Dedifferentiated amniotic fluid mesenchymal stem cell (primary cell): ENCODE measurements around the gene NLGN1.
A peak's percentile ranks its signal among the peaks of the same experiment; 100 is the strongest.

Experiments
- DNase-seq: peaks from one replicate; pipeline ENCODE4 v3.0.0-alpha.2; 2016; ENCODE audit errors: extremely low spot score

NLGN1 gene

GRCh38 chr3:173755161-173755560, 357.6 kb downstream of the NLGN1 start:
- no peak for DNase-seq

DNA sequence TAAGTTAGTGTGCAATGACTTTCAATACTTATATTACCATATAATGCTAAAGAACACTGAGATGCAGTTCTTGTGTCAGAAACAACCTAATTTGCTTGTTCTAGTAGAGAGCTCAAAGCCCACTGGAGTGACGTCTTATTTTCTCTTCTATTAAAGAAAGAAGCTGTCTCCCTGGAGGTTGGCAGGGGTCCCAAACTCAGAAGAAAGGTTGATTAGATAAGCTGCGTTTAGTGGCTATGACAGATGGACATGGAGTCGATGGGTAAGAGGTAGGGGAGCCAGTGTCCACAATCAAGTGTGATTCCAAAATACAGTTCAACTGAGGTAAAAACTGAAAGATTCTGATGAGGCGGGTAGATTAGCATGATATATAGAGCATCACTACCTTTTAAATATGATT, 363.6 kb downstream of the NLGN1 start:
- no peak for DNase-seq

- DNase-seq, result no peak
Measured at GRCh38 chr3:173762501-173762900, 365.0 kb downstream of the NLGN1 start.

GRCh38 chr3:173770011-173770410, 372.5 kb downstream of the NLGN1 start:
- DNase-seq, result peak; percentile 29

- DNase-seq, result no peak
Measured at GRCh38 chr3:173770796-173771573, 373.4 kb downstream of the NLGN1 start.

DNA sequence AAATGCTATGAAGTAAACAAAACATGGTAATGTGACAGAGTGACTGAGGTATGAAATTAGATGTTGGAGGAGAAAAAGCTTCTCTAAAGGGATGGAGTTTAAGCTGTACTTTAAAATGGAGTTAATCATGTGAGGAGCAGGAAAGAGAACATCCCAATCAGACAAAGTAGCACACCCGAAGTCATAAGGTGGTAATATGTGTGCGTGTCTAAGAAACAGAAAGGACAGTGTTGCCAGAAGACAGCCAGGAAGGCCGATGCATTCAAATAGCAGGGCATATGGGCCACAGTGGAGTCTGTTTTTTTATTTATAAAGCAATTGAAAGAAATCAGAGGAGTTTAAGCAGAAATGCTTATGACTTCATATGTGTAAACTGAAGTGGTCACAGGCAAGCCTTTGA, 376.3 kb downstream of the NLGN1 start:
- DNase-seq, result no peak

DNA sequence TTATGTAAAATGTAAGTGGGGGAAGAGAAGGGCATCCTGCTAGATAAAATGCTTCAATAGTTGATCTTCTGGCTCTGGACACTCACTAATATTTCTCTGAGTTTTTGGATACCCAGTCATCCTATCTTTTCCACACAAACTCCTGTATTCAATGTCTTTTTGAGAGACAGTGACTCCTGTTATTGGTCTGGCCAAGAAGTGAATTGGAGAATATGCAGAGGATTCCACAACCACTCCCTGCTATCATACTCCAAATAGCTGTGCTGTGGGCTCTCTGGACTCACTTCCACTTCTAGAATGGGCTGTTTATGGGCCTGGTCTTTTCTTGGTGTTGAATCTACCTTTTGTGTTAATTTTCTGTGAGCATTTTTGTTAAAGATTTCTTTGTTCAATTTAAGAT, 376.8 kb downstream of the NLGN1 start:
- DNase-seq, result no peak

- no peak for DNase-seq
Measured at GRCh38 chr3:173778251-173778650, 380.7 kb downstream of the NLGN1 start.

DNA sequence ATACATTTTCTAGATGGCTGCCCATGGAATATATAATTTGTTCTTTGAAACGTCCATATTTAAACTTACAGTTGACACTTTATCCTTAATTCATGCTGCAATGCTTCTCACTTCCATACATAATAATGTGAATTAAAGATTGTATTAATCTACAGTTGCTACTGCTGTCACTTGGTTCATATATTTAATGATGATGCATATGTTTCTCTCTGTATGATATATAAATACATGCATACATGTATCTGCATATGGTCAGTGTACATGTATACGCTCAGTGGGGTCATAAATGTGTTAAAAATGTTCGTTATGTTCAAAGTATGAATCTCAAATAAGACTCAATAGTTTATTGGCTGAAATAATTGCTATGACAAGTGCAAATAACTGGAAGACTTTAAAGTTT, 382.5 kb downstream of the NLGN1 start:
- no peak for DNase-seq

- no peak for DNase-seq
Measured at GRCh38 chr3:173785004-173785403, 387.5 kb downstream of the NLGN1 start.

DNA sequence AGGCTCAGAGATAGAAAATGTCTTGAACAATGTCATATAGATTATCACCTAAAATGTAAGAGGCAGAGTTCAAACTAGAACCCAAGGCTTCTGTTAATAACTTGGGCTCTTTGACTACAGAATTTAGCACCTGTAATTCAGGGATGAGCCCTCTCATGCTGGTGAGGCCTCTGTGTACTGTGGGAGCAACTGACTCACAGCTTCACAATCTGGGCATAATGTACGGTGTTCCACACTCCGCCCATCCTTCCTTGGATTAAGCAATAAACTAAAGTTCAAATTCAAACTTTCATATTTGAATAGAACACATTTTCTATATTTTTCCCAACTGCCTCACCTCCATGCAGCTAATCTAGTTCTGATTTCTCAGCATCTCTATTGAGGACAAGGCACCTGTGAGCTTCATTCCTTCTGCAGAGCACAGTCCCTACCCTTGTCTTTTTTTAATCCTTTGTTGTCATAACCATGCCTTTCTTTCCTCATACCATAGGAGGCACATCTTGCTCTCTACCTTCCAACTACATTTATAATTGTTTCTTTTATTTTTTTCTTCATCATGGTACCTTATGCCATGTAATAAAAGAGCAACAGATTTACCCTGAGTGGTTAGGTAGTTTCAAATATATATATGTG, 392.1 kb downstream of the NLGN1 start:
- DNase-seq, result no peak

- DNase-seq, result no peak
Measured at GRCh38 chr3:173793963-173794362, 396.4 kb downstream of the NLGN1 start.

GRCh38 chr3:173796405-173796804, 398.9 kb downstream of the NLGN1 start:
- no peak for DNase-seq

DNA sequence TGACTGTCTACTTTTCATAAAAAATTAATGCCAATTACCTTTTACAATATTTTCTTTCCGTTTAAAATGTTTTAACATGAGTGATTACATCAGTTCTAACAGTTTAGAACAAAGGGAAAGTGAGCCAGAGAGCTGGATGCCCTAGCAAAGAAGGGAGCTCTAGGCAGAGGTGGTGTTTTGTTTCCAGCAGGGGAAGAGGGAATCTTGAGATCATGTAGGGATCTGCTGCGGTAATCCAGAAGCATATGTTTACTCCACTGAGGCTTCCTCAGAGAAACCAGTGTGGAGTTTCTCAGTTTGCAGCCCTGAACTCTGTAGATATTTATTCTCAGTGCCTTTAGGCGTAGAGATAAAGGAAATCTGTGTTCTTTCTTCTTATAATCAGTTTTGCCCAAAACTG, 399.3 kb downstream of the NLGN1 start:
- no peak for DNase-seq

DNA sequence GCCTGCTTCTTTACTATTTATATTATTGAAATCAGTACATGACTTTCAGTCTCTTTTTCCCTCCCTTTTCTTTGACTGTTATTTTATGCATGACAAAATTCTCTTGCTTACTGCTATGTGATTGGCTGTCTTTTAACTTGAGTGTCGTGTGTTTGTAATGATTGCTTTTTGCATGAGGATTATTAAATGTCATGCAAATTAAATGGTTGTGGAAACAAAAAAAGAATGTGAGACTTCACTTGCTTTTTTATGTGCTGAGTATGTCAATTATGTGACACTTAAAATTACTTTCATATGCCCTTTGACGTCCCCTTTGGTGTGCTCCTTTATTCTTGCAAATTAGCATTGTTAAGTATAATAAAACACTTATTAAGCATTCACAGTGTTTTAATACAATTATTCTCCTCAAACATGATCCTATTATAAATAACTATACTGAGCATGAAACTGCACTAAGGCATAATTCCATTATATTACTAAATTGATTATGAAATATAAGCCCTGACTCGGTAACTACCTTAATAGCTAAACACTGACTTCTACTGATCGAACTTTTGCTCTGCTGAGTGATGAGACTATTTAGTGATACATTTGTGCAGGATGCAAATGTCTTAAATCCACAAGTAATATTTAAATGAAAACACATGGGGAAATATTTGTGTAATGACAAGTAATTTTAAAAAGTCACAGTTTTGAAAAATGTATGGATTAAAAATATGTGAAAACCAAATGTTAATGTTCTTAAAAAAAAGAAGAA, 401.7 kb downstream of the NLGN1 start:
- DNase-seq, result no peak

DNA sequence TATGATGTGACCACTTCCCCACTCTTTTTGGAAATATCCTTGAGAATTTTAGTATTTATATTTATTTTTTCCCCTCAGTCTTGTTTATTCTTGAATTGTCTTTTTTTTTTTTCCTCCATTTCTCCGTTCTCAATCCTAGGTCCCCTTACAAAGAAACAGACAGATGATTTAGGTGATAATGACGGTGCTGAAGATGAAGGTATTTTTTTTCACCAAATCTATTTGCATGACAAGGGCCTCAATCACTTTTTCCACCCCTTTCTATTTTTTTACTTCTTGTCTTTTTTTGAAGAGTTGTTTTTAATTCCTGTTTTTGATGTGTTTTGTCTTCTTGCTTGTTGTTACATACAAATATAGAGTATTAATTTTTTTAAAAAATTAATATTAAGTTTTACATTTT, 402.6 kb downstream of the NLGN1 start:
- DNase-seq, result no peak

DNA sequence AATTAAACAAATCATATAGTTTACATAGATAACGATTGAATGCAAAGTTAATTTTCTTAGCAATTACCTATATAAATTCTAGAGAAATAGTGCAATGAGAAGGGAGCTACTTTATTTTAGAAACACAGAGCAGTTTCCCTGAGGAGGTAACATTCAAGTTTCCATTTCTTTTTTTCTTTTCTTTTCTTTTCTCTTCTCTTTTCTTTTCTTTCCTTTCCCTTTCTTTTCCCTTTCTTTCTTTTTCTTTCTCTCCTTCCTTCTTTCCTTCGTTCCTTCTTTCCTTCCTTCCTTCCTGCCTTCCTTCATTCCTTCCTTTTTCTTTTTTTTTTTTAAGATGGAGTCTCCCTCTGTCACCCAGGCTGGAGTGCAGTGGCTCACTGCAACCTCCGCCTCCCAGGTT, 417.3 kb downstream of the NLGN1 start:
- DNase-seq, result no peak

GRCh38 chr3:173819368-173819767, 421.8 kb downstream of the NLGN1 start:
- no peak for DNase-seq

DNA sequence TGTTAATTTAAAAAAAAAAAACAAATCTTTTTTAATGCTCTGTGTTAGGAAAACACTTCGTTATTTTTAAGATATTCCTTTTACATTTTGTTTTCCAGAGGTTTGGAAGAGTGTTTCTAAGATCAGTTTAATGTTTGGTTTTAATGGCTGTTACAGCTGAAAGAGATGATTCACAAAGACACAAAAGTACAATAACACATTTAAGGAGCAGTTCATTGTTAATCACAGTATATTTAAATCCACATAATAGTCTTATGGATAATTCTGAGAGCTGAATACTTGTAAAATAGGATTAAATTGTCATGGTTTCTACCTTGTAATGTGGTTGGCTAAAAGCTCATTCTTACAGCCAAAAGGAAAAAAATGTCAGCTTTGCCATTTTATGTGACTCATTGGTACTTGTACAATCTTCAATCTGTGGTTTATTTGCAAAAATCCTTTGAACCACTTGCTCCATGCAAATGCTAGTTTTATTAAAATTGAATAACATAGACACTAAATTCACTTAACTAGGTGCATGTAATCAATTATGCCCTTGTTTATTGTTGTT, 426.4 kb downstream of the NLGN1 start:
- DNase-seq, result no peak

DNA sequence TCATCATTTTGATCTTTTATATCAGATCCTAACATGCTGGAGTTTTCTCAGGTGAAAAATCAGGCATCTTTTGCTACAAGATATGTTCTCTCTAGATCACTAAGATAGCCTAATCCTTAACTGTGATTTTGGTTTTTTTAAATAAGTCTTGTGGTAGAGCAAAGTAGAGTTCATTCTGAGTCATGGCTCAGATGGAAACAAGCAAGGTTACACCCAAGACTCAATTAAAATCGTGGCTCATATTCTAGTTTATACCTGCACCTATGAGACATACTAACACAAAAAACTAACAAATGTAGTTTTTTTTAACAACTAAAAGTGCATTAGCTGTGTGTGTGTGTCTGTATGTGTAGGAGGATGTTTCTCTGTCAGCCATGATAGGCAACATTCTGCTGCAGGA, 428.2 kb downstream of the NLGN1 start:
- DNase-seq, result no peak

- no peak for DNase-seq
Measured at GRCh38 chr3:173826416-173826815, 428.9 kb downstream of the NLGN1 start.

DNA sequence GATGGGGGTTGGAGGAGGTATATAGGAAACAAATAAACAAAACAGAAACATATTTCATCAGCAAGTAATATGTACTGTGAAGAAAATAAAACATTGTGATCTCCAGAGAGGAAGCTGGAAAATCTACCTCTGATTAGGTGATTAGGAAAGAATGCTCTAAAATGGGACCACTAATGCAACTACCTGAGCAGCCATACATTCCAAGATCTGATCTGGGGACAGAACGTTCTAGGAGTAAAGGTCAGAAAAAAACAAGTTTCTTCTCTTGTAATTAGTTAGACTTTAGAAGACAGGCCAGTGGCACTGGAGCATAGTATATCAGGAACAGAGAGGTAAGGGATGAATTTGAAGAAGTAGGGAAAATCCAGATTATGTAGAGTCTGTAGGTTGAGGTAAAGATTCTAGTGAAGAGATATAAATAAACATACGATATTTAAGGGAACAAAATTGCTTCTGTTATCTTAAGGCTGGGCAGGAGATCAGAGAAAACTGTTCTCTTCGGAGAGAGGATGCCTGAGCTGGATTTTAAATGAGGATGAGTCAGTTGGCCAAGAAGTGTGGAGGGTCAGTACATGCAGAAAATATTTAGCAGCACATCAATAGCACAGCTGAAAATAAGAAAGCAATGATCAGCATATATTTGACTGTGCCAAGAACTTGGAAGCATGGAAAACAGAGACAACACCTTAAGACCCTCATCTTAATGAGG, 429.5 kb downstream of the NLGN1 start:
- no peak for DNase-seq
